GM12872 (cell line): ENCODE results near the gene SLC29A2.

Experiments
- CTCF ChIP-seq: IDR thresholded peaks from 3 replicates; pipeline ENCODE4 v1.5.1; 2011; ENCODE audit warnings: low read depth, mild to moderate bottlenecking, low read length, moderate library complexity; ENCODE audit not compliant: insufficient read depth

The SLC29A2 gene

GRCh38 chr11:66324664-66325063 lies 46.9 kb downstream of the SLC29A2 start:
- TF ChIP-seq CTCF = no peak

DNA sequence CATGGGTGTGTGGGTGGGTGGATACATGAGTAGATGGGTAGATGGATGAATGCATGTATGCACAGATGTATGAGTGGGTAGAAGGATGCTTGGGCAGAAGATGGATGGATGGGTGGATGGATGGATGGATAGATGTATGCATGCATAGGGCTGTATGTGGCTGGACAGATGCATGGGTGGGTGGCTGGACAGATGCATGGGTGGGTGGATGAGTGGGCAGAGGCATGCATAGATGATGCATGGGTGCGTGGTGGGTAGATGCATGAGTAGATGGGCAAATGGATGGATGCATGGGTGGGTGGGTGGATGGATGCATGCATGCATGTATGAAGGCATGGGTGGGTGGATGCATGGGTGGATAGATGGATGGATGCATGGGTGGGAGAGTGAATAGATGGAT lies 47.9 kb downstream of the SLC29A2 start:
- TF ChIP-seq CTCF = no peak

DNA sequence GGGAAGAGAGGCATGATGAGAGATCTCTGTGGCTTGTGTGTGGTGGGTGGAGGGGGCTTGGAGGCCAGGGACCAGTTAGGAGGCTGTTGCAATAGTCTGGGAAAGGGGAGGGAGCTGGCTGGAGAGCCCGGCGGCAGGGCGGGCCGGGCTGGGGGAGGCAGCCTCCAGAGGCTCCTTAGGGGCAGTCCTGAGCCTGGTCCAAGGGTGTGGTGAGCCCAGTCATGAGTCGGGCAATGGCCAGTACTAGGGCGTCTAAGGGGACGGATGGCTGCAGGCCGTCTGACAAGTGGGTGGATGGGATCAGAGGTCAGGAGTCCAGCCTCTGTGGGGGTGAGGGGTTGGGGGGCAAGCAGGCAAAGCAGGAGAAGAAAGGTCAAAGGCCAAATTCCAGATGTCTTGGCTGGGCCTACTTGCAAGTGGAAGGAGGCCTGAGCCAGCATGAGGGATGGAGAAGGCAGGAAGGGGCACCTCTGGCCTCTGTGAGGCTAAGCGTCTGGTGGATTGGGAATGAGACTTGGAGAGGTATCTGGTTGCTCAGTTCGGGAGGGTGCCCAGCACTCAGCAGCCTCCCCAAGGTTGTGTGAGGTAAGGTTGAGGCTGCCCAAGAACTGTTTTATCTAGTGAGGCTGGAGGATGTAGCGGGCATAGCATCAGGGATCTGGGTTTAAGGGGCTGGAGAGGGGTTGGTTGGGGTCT lies 48.7 kb downstream of the SLC29A2 start:
- no peak for TF ChIP-seq CTCF

DNA sequence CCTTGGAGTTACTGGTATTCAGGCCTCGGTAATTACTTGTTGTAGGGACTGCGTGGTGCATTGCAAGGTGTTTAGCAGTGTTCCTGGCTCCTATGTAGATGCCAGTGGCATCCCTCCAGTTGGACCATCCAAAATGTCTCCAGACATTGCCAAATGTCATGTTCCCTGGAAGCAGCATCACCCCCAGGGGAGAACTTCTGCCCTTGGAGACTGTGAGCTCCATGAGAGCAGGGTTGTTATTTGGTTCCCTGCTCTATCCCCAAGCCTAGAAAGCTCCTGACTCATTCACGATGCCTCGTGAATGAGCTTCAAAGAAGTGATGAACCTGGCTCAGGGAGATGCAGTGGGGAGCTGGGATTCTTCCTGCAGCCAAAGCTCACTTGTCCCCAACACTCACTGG lies 50.0 kb downstream of the SLC29A2 start:
- TF ChIP-seq CTCF = no peak

- TF ChIP-seq CTCF = no peak
These were observed 53.0 kb downstream of the SLC29A2 start for GRCh38 chr11:66318600-66318970.

GRCh38 chr11:66317723-66318599 lies 53.6 kb downstream of the SLC29A2 start:
- no peak for TF ChIP-seq CTCF

DNA sequence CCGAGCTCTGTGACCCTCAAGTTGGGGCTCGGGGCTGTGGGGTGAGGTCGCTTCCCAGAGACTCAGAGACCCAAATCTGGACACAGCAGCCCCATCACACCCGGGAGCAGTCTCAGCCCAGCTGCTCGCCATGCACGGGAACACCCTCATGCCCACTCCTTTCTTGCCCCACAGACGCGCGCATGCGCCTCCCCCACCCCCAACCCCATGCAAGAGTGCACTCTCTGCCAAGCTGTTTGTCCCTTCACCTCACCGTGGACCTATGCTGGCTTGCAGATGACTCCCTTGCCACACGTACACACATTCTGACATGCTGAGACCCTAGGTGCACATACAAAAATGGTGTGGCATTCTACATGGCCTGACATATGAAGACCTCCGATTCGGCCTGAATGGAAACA lies 54.2 kb downstream of the SLC29A2 start:
- TF ChIP-seq CTCF = no peak
